WTC11 (cell line): Measurements from ENCODE around the gene TBC1D21. TPM values are rescaled to one million over a fixed set of nuclear protein-coding genes. Genes with fewer than 3 reads are reported as not detected.
A peak's percentile ranks its signal among the peaks of the same experiment; 100 is the strongest.

Experiments used
- ATAC-seq: fragments of 200-7000 bp; cut with Tn5 transposase; 2 replicates; pipeline ENCODE4 v1.10.0; 2021; ENCODE audit warnings: mild to moderate bottlenecking, moderate library complexity
- CTCF ChIA-PET: fragments of 300-600 bp; sonication (Branson Sonifier 250); formaldehyde crosslinking; loops from one replicate; lab custom pipeline; 2021; ENCODE audit warnings: antibody characterized with exemption; lab: Charles Lee
- POLR2A ChIA-PET: fragments of 350-600 bp; sonication (Branson Sonifier 250); formaldehyde crosslinking; loops from one replicate; lab custom pipeline; 2021; ENCODE audit warnings: antibody characterized with exemption; lab: Charles Lee
- DNase-seq: peaks from one replicate; pipeline ENCODE4 v3.0.0; 2021; ENCODE audit warnings: low spot score
- H3K27ac Mint-ChIP-seq: 2 replicates; pipeline ENCODE4 v1.8.0; 2021; ENCODE audit warnings: mixed read lengths
- H3K27me3 Mint-ChIP-seq: 2 replicates; pipeline ENCODE4 v1.8.0; 2021; ENCODE audit warnings: low read depth, mild to moderate bottlenecking, moderate library complexity, mixed read lengths
- H3K36me3 Mint-ChIP-seq: 2 replicates; pipeline ENCODE4 v1.8.0; 2021; ENCODE audit warnings: mixed read lengths
- H3K4me1 Mint-ChIP-seq: 2 replicates; pipeline ENCODE4 v1.8.0; 2022; ENCODE audit warnings: mixed read lengths
- H3K4me3 Mint-ChIP-seq: 2 replicates; pipeline ENCODE4 v1.8.0; 2021; ENCODE audit warnings: mild to moderate bottlenecking, moderate library complexity, mixed read lengths
- H3K9me3 Mint-ChIP-seq: 2 replicates; pipeline ENCODE4 v1.8.0; 2021; ENCODE audit warnings: mixed read lengths
- AR ChIP-seq: fragments of 250-450 bp; sonication (Bioruptor Pico); IDR thresholded peaks from 2 replicates; pipeline ENCODE4 v1.9.0; 2021; ENCODE audit warnings: mild to moderate bottlenecking
- ATF2 ChIP-seq: sonication (generic); formaldehyde crosslinking; IDR thresholded peaks from 2 replicates; pipeline ENCODE4 v1.8.1; 2022; ENCODE audit warnings: low read depth, missing genetic modification reagents, borderline replicate concordance
- ATF3 ChIP-seq: sonication (generic); formaldehyde crosslinking; conservative IDR thresholded peaks from 2 replicates; pipeline ENCODE4 v1.8.1; 2022; ENCODE audit warnings: mild to moderate bottlenecking, missing genetic modification reagents
- E2F5 ChIP-seq: sonication (generic); formaldehyde crosslinking; IDR thresholded peaks from 2 replicates; pipeline ENCODE4 v1.8.1; 2022; ENCODE audit warnings: mild to moderate bottlenecking, moderate library complexity, missing genetic modification reagents
- ETV6 ChIP-seq: sonication (generic); formaldehyde crosslinking; IDR thresholded peaks from 2 replicates; pipeline ENCODE4 v1.8.1; 2022; ENCODE audit warnings: mild to moderate bottlenecking, missing genetic modification reagents
- FOXP1 ChIP-seq: sonication (generic); formaldehyde crosslinking; IDR thresholded peaks from 2 replicates; pipeline ENCODE4 v1.8.0; 2022; ENCODE audit warnings: missing genetic modification reagents, mild to moderate bottlenecking, moderate library complexity, borderline replicate concordance
- GABPB1 ChIP-seq: sonication (generic); formaldehyde crosslinking; IDR thresholded peaks from 2 replicates; pipeline ENCODE4 v1.8.1; 2023; ENCODE audit warnings: mild to moderate bottlenecking, missing genetic modification reagents
- HMGA2 ChIP-seq: fragments of 250-450 bp; sonication (Bioruptor Pico); IDR thresholded peaks from 2 replicates; pipeline ENCODE4 v1.4.0; 2021; ENCODE audit warnings: mild to moderate bottlenecking, moderate library complexity
- NR2C2 ChIP-seq: sonication (generic); formaldehyde crosslinking; IDR thresholded peaks from 2 replicates; pipeline ENCODE4 v1.8.0; 2022; ENCODE audit warnings: mild to moderate bottlenecking, missing genetic modification reagents
- TCF7 ChIP-seq: sonication (generic); formaldehyde crosslinking; IDR thresholded peaks from 2 replicates; pipeline ENCODE4 v1.8.0; 2022; ENCODE audit warnings: mild to moderate bottlenecking, low read depth, missing genetic modification reagents, moderate library complexity
- USF2 ChIP-seq: sonication (generic); formaldehyde crosslinking; IDR thresholded peaks from 2 replicates; pipeline ENCODE4 v1.8.1; 2023; ENCODE audit warnings: mild to moderate bottlenecking, missing genetic modification reagents, moderate library complexity
- ZNF281 ChIP-seq: sonication (generic); formaldehyde crosslinking; IDR thresholded peaks from 2 replicates; pipeline ENCODE4 v1.8.0; 2023; ENCODE audit warnings: mild to moderate bottlenecking, missing genetic modification reagents
- total RNA-seq: library from RNA; stranded (reverse); gene quantifications from 3 replicates; pipeline ENCODE4 v1.2.3, GENCODE V29; 2021

The TBC1D21 gene
- total RNA-seq, 1 experiment from 2014 or later: not detected

- Mint-ChIP-seq H3K9me3 (peaks cover 7% of the 10 kb centered on the region; the same call in 1 of the 2 replicates), H3K27me3 (no peaks in the 10 kb centered on the region), H3K4me1 (peaks cover 27% of the 10 kb centered on the region), H3K27ac (no peak overlapping the region), H3K36me3 (no peaks in the 10 kb centered on the region), H3K4me3 (no peak overlapping the region)
- ChIA-PET CTCF (interaction anchor here (0.6 to 4.2 kb wide), 5 partner anchors 10 to 198 kb away, joined by 3 to 33 read pairs (median 3); no protein-coding TSS in a partner anchor), POLR2A (no interaction called here)
- TF ChIP-seq ZNF281 (no peak), GABPB1 (CRISPR knock-in tag) (no peak), FOXP1 (CRISPR knock-in tag) (no peak), TCF7 (CRISPR knock-in tag) (no peak), ATF3 (CRISPR knock-in tag) (no peak), NR2C2 (CRISPR knock-in tag) (no peak), E2F5 (CRISPR knock-in tag) (no peak)
- DNase-seq (no peak), ATAC-seq (no peak)
Observed at GRCh38 chr15:73857193-73857920, 16.0 kb upstream of the TBC1D21 start.

GRCh38 chr15:73858062-73858461 lies 15.3 kb upstream of the TBC1D21 start:
- Mint-ChIP-seq H3K36me3 (peaks cover 2% of the 10 kb centered on the region; the same call in 1 of the 2 replicates), H3K27me3 (no peaks in the 10 kb centered on the region), H3K27ac (no peak overlapping the region), H3K4me3 (no peak overlapping the region), H3K4me1 (peaks cover 34% of the 10 kb centered on the region), H3K9me3 (peaks cover 8% of the 10 kb centered on the region; the same call in 1 of the 2 replicates)
- CTCF ChIA-PET: interaction anchor here (1.0 to 4.2 kb wide), 4 partner anchors 9 to 76 kb away, joined by 3 to 33 read pairs (median 6); no protein-coding TSS in a partner anchor
- POLR2A ChIA-PET: no interaction called here
- DNase-seq (no peak), ATAC-seq (no peak)
- TF ChIP-seq USF2: peak; percentile 35
- TF ChIP-seq ATF2 (CRISPR knock-in tag): no peak

GRCh38 chr15:73862276-73862675 lies 11.1 kb upstream of the TBC1D21 start:
- DNase-seq: no peak
- TF ChIP-seq ETV6 (CRISPR knock-in tag): peak; percentile 98
- no peak for TF ChIP-seq HMGA2
- no peak for TF ChIP-seq AR
- ChIA-PET CTCF (interaction anchor here (0.7 kb wide), 1 partner anchor 11 kb away, joined by 3 read pairs; the partner anchor contains the start of gene TBC1D21), POLR2A (no interaction called here)
- no peak for ATAC-seq
- H3K9me3 Mint-ChIP-seq: peaks cover 20% of the 10 kb centered on the region
- H3K4me1 Mint-ChIP-seq: peaks cover 42% of the 10 kb centered on the region
- H3K27me3 Mint-ChIP-seq: no peaks in the 10 kb centered on the region
- H3K4me3 Mint-ChIP-seq: no peak overlapping the region
- peaks cover 5% of the 10 kb centered on the region; the same call in 1 of the 2 replicates for H3K36me3 Mint-ChIP-seq
- no peak overlapping the region for H3K27ac Mint-ChIP-seq
